Measurements from ENCODE around the gene DAB1.
A peak's percentile ranks its signal among the peaks of the same experiment; 100 is the strongest.

DAB1 gene

DNA sequence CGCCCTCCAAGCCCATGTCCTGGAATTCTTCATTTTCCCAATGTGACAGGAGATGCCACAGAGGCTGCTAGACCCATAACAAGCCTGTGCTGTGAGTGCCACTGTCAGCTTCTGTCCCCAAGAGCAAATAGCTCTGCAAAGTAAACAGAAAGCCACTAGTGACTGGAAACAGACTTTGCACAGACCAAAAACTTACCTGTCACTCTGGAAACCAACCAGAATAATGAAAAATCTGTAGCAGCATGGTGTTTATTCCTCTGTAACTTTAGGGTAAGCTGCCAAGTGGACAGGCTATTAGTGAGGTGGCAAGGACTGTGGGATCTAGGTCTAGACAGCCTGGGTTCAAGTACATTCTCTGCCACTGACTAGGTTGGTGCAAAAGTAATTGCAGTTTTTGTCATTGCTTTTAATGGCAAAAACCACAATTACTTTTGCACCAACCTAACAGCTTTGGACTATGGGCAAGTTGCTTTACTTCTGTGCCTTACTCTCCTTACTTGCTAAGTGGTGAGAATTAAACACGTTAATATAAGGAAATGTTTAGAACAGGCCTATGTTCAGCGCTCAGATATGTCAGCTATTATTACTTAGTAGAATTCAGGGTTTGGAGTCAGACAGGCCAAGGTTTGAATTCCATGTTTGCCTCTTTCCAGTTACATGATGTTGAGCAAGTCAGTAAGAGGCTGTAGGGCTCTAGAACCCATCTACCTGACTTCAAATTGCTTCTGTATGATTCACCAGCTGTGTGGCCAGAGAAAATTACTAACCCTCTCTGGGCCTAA lies 457.8 kb downstream of the DAB1 start, which contains the start of gene C8B:
Gene C8B (minus strand): TSS at position 100 of the 782 bp plus-strand sequence. CDS start 67 bp downstream, at position 33.
- DNase-seq = no peak

GRCh38 chr1:56965191-56965590 lies 458.7 kb downstream of the DAB1 start:
- DNase-seq = no peak

- no peak for DNase-seq
Measured at GRCh38 chr1:56964349-56965017, 459.4 kb downstream of the DAB1 start.

DNA sequence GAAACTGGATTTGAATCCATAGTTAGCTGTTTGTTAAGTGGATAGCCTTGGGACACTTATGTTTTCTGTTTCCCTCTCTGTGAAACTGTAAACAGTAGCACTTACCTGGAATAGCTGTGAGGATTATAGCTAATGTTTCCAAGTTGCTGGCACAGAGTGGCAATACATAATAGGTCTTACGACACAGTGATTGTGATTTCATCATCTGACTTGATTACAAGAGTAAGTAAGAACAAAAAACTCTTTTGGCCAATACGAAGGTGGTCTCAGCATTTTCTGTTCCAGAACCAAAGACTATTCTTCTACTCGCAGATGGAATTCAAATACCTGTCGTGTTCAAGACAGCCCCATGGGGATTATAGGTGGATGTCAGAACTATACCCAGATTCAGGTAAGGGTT lies 460.2 kb downstream of the DAB1 start:
- no peak for DNase-seq

GRCh38 chr1:56961426-56961825 lies 462.4 kb downstream of the DAB1 start:
- DNase-seq = no peak

- peak; percentile 69 for DNase-seq
Measured at GRCh38 chr1:56958526-56958925, 465.3 kb downstream of the DAB1 start.

GRCh38 chr1:56957931-56958330 lies 465.9 kb downstream of the DAB1 start:
- DNase-seq = peak; percentile 10

DNA sequence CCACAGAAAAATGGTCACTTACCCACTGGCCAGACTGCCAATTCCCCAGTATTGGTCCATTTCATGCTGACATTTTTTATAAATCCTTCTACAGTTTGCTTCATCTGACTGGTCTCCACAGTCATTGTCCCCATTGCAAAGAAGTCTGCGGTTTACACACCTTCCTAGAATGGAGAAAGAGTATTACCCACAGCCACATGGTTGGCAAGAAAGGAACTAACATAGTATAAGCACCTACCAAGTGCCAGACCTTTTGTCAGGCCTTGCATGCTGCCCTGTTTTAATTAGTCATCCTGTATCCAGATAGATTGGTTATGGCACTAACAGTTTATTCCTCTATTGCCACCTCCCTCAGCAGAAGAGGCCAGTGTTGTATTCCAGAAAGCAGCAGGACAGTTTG lies 469.2 kb downstream of the DAB1 start:
- no peak for DNase-seq

GRCh38 chr1:56953386-56953785 lies 470.5 kb downstream of the DAB1 start:
- no peak for DNase-seq

GRCh38 chr1:56952501-56952900 lies 471.4 kb downstream of the DAB1 start:
- no peak for DNase-seq

GRCh38 chr1:56948403-56949023 lies 475.3 kb downstream of the DAB1 start:
- peak; percentile 65 for DNase-seq

Measured in EL (cell line).